Endometrium (tissue), 2 donors: Measurements from ENCODE around the gene RAPGEF4.

ENCODE experiments used
- FAIRE-seq: peaks from 2 replicates; lab custom pipeline; 2012; peaks lifted over from hg19 to GRCh38; lab: Jason Lieb, UNC
- donor health status: control.
- donor health status: control.

RAPGEF4 gene

DNA sequence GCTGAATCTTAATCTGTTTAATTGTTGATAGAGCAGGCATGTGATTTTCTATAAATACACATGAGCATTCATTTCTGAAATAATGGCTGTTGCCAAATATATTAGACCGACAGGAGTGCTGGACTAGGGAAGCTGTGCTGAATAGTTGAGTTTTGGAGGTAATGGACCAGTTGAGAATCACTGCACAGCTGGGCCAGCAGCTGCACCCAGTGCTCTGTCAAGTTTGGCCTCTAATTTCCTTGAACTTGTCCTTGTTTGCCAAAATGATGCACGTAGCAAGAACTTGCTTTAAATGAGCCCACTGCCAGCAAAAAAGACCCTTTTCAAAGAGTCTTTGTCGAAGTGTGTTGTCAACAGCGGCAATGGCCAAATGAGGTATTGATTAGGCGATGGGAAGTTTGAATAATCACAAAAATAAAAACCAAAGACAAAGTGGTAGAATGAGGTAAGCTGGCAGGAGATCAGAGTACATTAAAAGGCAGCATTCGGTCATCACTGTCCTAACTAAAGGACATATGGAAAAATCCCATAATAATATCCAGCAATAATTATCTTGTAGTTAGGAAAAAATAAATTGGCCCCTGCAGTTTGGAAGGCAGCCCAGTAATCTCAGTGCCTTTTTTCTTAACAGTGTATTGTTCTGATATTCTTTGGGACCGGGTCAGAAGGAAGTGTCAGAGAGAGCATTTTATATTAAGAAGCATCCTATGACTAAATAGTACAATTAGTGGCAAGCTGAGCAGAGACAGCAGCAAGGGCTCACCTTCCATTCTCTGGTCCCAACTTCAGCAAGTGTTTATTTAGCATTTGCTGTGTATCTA, 126.2 kb downstream of the RAPGEF4 start:
- FAIRE-seq: no peak

DNA sequence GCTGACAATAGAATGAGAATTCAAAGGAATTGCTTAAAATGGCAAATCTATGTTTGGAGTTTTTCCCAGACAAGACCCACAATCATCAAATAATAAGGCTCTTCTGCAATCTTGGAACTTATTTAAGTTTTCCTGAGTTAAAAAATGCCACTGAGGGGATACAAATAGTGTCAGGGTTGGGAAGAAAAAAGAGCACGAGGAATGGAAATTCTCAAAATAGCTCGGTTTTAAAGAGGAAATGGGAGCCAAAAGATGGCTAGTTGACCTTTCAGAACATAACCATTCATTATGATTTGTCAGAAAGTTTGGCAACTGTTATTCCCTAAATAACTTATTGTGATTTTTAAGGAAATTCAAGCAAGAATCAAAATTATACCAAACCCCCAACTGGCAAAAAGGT, 127.7 kb downstream of the RAPGEF4 start:
- FAIRE-seq: no peak

DNA sequence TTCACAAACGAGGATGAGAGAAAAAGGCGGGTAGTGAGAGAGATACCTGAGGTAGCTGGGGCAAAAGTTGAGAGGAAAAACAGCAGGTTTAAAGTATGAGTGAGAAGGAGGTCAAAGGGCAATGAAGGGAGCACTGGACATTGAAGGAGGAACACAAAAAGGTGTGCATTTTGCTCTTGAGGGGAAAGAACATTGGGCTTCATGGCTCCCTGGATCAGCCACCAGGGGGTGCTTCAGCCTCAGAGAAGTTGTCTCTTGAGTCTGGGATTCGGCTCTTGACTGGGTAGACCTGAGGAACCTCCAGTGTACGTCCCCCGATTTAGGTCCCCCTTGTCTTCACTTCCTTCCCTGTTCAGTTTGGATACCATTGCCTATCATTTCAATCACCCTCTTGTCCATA, 128.5 kb downstream of the RAPGEF4 start:
- no peak for FAIRE-seq

DNA sequence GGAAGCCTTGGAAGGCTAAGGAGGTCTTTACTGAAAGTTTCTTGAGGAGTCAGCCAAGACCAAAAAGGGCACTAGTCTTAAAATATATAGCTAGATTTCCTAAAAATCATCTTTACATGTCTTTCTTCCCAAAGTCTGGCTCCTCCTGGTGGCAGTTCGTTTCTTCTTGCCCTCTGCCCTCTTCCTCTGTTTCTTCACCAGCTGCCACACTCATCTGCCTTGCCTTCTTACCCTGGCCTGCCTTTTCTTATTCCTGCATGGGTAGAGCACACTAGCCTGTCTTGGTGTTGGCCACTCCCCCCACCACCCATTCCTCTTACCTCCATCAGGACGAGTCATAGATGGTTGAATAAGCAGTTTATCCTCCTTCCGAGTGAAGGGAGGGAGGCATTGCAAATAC, 129.8 kb downstream of the RAPGEF4 start:
- no peak for FAIRE-seq

DNA sequence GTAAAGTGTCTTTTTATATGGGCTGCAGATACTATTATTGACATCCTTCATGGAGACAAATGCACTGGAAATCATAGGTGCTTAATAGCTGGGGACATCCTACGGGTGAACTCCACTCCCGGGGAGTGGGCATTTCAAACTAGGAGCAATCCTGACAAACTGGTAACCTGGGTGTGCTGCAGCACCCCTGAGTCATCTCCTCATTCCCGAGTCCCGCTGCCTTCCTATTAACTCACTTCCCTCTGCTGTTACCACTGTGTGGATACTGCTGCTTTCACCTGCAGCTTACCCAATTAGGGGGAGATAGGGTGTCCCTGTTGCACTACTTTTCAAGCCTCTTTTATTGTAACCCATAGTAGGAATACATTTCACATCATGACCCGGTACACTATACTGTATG, 134.2 kb downstream of the RAPGEF4 start:
- no peak for FAIRE-seq

DNA sequence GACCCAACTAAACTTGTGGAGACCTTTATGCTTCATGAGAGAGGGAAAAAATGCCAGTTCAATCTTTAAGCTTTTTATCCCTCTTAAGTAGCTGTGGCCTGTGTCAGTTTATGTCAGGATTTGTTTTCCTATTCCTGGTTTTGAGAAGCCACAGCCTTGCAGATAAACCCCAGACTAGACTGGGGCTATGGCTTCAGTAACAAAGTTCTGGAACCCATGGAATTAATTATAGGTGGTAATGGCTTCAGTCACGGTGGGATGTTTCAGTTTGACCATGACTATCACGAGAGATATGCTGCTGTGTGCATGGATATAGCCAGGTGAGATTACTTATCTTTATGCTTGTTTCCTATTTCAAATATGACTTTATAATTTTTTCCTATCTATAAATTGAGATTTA, 134.8 kb downstream of the RAPGEF4 start:
- FAIRE-seq: no peak

DNA sequence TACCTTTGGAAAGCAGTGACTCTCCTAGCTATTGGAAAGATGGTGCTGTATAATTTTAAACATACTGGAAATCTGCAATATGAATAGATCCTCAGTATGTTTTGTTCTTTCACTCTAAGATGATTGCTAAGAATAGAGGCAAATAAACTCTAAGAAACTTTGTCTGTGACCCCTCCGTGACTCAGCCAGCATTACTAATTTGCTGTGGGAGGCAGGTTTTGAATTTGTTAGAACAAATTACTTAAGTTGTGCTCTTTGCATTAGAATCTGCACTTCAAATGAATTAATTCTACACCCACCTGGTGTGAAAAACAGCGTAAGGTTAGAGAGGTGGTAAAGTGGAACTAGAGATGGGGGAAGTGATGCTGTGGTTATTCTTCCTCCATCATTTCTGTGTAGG, 142.2 kb downstream of the RAPGEF4 start:
- FAIRE-seq: no peak

DNA sequence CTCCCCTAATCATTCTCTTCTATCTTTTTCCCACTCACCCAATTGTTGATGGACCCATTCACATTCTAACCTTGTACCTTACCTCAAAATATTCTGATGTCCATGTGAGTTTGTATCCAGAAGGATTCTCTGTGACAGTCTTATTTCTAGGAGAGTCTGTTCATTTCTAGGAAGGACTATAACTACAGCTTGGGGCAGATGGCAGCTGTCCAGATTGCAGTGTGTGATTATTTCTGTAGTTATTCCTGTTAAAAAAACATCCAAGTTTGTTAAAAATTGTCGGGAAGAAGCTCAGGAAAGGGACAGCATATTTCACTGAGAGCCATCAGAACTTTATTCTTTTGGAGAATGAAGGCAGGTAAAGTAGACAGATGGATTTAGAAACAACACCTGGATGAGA, 142.6 kb downstream of the RAPGEF4 start:
- FAIRE-seq: no peak

DNA sequence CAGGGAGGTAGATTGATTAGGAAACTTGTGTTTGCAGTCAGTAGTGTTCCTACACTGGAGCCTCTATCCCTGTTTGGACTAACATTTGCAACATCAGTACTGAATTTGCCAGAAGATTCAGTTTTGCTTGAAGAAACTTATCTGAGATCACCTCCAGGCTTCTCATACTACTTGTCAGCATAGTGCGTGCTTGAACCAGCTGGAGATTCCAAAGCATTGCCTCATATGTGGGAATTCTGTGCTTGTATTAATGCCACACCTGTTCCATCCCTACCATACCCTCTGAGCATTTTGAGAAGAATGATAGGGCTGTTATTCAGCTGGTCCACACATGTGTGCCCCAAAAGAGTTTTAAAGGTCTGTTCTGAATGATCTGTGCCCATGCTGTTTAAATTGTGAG, 148.7 kb downstream of the RAPGEF4 start:
- no peak for FAIRE-seq

DNA sequence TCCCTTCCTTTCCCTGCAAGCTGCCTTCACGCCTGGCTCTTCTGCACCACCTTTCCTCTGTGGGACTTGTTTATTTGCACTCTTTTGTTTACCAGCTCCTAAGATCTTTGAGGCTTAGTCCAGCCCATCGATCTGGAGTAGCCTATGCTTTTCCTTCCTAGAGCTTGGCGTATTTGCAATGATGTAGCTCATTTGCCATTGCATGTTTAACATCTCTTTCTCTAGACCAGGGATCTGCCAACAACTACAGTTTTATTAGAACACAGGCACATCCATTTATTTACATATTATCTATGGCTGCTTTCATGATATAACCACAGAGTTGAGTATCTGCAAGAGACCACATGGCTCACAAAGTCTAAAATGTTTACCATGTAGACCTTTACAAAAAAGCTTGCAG, 150.4 kb downstream of the RAPGEF4 start:
- no peak for FAIRE-seq

DNA sequence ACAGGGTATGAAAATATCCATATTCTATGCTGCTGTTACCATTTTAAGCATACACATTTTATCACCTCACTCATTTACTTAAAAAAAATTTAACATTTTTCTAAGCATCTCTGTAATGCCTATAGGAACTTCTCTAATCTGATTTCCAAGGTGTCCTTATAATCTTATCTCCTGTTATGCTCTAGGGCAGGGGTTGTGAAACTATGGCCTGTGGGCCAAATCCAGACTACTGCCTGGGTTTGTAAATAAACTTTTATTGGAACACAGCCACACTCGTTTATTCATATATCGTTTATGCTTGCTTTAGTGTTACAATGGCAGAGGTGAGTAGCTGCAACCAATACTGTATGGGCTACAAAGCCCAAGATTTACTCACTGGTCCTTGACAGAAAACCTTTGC, 151.6 kb downstream of the RAPGEF4 start:
- no peak for FAIRE-seq

DNA sequence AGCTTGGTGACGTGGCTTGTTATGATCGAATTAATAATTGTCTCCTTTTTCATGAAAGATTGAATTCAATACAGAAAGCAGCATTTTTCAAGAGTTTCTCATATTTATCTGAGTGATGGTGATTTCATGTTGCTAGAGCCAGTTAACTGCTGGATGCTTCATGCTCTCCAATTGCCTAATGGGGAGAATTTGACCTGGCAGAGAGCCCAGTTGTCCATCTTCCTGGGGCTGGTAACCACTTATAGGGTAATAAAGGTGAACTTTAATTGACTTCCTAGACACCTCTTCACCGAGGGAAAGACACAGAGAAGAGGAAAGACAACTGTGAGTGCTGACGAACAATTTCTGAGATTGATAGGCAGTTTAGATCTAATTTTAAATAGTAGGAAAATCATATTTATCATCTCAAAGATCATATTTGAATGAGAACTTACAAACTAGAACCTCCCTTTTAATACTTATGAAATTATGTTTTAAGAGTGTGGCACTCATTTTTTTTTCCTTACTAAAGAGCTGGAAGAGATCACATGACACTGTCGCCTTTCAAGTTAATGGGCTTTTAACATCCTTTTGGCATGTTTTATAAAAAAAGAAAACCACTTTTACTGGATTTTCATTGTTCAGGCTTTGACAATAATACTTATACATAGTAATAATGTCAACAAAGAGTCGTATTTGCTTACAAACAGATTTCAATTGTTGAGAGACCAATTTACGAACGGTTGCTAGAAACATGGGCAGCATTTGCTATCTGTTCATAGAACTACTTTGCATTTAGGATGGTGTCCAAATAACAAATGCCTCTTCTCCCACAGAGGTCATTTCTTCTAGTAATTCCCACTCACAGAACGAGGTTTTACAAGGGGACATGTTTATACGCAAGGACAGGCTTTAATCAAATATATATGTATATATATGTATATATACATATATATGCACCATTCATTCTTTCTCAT, 153.3 kb downstream of the RAPGEF4 start:
- no peak for FAIRE-seq

DNA sequence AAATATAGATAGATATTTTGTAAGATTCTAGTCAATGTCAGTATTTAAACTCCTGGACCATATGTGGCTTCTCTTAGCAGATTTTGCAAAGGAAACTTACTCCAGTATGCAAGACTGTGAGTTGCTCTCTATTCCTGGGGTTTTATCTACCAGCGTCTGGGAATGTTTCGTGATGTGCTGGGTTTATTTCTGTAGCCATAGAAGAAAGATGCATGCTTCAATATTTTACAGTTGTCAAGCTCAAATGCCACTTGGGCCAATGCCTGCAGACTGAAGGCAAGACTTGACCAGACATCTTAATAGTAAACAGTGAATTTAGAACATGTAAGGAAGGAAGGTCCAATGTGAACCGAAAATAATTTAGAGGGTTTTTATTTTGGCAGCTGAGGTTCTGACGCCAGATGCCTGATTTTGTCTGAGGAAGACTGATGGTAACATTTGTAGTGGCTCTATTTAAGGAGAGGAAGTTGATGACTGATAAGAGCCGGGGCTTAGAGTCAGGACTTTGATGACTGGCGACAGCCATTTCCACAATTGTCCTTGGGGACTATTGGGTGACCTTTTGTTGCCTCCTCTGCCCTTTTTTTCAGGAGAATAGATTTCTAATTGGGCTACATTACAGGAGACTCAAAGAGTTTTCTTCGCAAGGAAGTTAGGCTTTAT, 154.3 kb downstream of the RAPGEF4 start:
- no peak for FAIRE-seq

DNA sequence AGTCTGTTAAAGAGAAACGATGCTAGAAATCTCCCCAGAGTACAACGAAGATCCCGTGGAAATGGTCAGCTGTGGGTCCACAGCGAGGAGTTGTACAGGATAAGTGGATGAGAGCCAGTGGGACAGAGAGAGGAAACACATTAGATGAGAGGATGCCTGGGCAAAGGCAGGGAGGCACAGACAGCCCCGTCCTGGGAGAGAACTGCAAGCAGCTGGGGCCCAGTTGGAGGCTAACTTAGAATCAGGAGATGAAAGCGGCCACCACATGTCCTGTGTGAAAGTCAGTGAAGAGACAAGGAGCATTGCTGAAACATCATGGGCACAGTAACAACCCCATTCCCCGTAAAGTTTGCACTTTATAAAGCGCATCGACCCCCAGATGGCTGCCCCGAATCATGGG, 157.5 kb downstream of the RAPGEF4 start:
- no peak for FAIRE-seq

DNA sequence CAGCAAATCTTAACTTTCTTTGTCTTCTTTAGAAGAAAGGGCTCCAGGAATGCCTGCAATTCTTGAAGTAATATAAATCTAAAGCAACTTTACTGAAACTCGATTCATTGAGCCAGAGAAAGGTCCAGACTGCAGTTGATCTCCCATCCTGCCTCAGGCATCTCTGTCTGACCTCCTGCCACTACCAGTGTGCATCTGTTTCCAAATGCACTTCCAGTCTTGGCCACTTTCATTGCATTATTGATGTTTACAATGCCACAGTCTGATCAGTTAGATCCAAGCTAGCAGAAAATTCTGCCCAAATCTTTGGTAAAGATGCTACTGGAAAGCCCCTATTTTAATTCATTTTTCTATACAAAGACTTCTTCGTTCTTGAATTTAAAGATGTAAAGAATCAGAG, 158.0 kb downstream of the RAPGEF4 start:
- no peak for FAIRE-seq

DNA sequence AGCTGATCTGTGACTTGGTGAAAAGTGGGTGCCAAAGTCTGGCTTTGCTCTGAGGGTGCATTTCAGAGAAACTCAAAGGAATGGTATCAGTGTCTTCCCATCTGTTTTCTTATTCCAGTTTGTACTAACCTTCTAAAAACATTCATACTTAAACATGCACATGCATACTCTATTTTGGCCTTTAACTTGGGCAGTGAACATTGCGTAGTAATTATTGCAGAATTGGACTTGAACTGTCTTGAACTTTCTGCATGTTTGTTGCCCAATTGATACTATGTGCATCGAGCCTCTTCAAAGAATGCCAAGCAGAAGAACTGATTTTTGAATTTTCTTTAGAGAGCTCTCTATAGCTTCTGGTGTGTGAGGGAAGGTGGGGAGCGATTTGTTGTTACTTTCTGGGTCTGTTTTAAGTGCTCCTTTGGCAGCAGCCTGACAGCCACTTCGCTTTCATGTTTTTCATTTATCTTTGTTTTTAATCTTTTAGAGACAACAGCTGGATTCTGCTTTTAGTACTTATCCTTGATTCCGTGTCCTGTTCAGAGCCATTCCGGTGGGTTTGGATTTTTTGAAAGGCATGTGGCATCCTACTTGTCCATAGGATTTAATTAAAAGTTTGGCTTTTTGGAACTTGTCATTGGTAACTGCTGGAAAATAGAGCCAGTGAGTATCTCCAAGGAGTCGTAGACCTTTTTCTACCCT, 159.2 kb downstream of the RAPGEF4 start:
- no peak for FAIRE-seq

DNA sequence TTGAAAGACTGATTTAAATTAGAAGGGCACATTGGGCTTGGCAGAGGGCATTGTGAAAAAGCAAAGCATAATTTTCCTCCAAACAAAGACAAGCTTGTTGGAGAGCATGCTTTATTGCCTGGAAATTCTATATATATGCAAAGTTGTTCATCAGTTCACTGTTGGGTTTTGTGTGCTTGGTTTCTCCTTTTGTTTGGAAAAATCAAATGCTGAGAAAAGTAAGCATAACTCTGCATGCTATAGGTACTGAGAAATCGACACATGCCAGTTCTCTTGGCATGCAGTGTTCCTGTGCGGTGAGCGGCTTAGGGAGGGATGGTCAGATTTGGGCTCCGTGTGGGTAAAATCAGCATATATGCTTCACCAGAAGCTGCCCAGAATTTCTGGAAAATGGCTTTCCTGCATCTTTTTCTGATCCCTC, 161.0 kb downstream of the RAPGEF4 start:
- FAIRE-seq: no peak

DNA sequence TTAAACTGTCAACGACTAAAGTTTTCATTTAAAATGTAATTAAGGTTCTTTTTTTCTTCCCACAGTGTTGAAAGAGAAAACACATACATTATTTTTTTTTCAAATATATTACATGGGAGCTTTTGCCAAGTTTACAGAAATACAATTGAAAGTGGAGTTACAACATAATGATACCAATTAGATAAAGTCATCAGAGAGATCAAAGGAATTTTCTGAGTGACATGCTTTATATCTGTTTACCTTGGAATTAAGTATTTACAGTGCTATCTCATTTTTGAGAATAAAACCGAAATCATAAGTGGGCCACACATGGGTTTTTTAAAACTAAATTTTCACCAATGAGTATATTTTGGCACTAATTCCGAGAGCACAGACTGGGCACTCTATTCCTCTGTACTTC, 165.2 kb downstream of the RAPGEF4 start:
- FAIRE-seq: peak; percentile 76

DNA sequence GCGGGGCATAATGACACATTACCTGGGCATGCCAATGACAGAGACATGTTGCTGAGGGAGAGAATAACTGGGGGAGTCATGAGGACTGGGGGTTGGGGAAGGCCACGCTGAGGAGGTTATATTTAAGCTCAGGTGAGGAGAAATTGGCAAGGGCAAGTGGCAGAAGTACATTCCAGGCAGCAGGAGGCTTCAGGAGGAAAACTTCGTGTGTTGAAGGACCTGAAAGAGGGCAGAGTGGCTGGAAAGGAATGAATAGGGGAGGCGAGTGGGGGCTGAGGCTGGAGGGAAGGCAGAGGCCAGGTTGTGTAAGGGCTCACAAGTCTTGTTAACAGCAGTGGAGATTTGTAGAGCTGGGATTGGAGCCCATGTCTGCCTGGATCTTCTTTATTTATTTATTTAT, 166.3 kb downstream of the RAPGEF4 start:
- no peak for FAIRE-seq

DNA sequence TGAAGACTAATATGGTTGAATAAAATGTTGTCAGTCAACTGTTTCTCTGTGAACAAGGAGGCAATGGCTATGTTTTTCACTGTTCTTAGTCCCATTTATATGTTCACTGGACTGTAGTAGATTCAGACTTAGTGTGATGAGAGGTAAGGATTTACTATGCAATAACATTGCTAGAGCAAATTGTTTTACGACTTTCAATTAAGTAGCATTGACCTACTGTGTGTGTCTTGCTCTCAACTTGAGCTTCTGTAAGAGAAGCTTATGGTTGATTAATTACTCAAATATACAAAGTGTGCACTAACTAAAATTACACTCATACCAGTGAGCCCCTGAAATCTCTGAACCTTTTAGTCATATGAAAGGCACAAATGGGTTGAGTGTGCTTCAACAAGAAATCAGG, 168.6 kb downstream of the RAPGEF4 start:
- no peak for FAIRE-seq

DNA sequence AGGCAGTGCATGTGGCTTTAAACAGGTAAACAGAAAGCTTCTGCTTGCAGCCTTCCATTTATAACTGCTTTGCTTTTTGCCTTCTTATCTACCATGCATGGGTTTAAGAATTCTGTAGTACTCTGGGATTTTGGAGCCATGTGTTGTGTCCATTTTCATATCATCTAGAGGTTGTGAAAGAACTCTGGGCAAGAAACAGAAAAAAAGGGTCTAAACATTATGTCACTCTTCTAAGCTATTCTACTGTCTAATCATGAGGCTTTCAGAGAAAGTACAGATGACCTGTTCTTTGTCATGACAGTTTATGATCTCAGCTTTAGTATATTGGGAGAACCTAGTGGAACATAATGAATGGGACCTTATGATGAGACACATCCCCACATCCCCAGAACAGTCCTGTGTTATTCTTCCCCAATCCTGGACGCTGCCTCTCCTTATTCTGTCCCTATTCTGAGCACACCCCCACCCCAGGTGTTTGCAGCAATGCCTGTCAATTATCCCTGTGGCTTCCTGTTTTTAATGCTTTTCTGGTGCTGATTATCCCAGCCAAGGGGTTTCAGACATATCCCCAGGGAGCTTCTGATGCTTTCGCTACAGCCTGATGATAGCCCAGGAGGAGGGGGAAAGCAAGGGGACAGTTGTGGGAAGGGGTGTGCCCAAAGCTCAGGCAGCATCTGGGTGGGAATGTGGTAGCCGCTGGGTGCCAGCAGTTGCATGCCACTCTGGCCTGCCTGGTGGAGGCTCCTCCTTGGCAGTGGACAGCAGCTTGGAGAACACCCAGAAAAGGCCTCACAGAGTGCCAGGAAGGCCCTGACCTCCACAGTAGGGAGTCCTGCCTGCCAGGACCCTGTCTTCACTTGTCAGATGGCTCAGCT, 170.5 kb downstream of the RAPGEF4 start:
- FAIRE-seq: no peak
